ENCODE measurements around the gene AP3B1.
"Not testable (repeated sequence)": the region's sequence is repeated elsewhere in the genome, so short reads cannot be mapped to it uniquely, and the experiment has no call there.

DNA sequence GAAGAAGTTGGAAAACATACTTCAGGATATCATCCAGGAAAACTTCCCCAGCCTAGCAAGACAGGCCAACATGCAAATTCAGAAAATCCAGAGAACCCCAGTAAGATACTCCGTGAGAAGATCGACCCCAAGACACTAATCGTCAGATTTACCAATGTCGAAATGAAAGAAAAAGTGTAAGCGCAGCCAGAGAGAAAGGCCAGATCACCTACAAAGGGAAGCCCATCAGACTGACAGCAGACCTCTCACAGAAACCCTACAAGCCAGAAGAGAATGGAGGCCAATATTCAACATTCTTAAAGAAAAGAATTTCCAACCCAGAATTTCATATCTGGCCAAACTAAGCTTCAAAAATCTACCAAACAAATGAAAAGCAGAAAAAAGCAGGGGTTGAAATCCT, 227.8 kb downstream of the AP3B1 start:
- TF ChIP-seq, protein P1, sequence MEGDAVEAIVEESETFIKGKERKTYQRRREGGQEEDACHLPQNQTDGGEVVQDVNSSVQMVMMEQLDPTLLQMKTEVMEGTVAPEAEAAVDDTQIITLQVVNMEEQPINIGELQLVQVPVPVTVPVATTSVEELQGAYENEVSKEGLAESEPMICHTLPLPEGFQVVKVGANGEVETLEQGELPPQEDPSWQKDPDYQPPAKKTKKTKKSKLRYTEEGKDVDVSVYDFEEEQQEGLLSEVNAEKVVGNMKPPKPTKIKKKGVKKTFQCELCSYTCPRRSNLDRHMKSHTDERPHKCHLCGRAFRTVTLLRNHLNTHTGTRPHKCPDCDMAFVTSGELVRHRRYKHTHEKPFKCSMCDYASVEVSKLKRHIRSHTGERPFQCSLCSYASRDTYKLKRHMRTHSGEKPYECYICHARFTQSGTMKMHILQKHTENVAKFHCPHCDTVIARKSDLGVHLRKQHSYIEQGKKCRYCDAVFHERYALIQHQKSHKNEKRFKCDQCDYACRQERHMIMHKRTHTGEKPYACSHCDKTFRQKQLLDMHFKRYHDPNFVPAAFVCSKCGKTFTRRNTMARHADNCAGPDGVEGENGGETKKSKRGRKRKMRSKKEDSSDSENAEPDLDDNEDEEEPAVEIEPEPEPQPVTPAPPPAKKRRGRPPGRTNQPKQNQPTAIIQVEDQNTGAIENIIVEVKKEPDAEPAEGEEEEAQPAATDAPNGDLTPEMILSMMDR (conservative IDR thresholded peaks at IDR 0.05 in 1 of 2, IDR thresholded peaks at IDR 0.05 in 1 of 2; ENCODE audit: extremely low read depth in 1 of 2, insufficient read depth in 1 of 2, low read depth in 1 of 2, low read length in 2 of 2), result not testable (repeated sequence)
- TF ChIP-seq EZH2 (IDR thresholded peaks at IDR 0.05; ENCODE audit: borderline replicate concordance, low read length), result not testable (repeated sequence)
